K562 (cell line): ENCODE measurements around the gene BAIAP2. TPM values are rescaled to one million over a fixed set of nuclear protein-coding genes. Genes with fewer than 3 reads are reported as not detected.
A peak's percentile ranks its signal among the peaks of the same experiment; 100 is the strongest.

Source experiments
- CBX3 ChIP-seq, 2 experiments: IDR thresholded peaks; 1 replicate in 1 of 2; 2 replicates in 1 of 2; pipeline ENCODE4 v1.6.1; 2012; ENCODE audit warnings: inconsistent platforms in 2 of 2, low read length in 2 of 2, borderline replicate concordance in 1 of 2, control low read depth in 1 of 2
- CC2D1A ChIP-seq: fragments of 450-650 bp; IDR thresholded peaks from 2 replicates; pipeline ENCODE4 v1.6.1; 2017; ENCODE audit warnings: mild to moderate bottlenecking
- HDGF ChIP-seq: fragments of 450-650 bp; IDR thresholded peaks from 2 replicates; pipeline ENCODE4 v1.6.1; 2016
- KLF16 ChIP-seq: IDR thresholded peaks from 2 replicates; pipeline ENCODE4 v1.6.1; 2016; ENCODE audit warnings: antibody characterized with exemption
- MEF2A ChIP-seq: IDR thresholded peaks from 2 replicates; pipeline ENCODE4 v1.6.1; 2011; ENCODE audit warnings: low read depth, mild to moderate bottlenecking, low read length, moderate library complexity; ENCODE audit not compliant: control insufficient read depth
- TARDBP ChIP-seq: fragments of 450-650 bp; IDR thresholded peaks from 2 replicates; pipeline ENCODE4 v1.6.1; 2016
- TRIM28 ChIP-seq: fragments of 450-650 bp; IDR thresholded peaks from 2 replicates; pipeline ENCODE4 v1.6.1; 2017
- ZBTB1 ChIP-seq: sonication (generic); formaldehyde crosslinking; IDR thresholded peaks from 2 replicates; pipeline ENCODE4 v1.8.1; 2023; ENCODE audit warnings: missing genetic modification reagents, low read depth, mild to moderate bottlenecking, borderline replicate concordance
- ZEB2 ChIP-seq: fragments of 450-650 bp; IDR thresholded peaks from 2 replicates; pipeline ENCODE4 v1.6.1; 2016
- ZNF274 ChIP-seq: IDR thresholded peaks from 2 replicates; pipeline ENCODE4 v1.6.1; 2011; ENCODE audit warnings: low read depth, mild to moderate bottlenecking, low read length, moderate library complexity, borderline replicate concordance
- polyA plus RNA-seq, 8 experiments: library from polyadenylated mRNA; depleted of rRNA in 4 of 8; stranded (reverse) in 5 of 8; unstranded in 3 of 8; fragments of >200 nt; fragmentation: Nextera tagmentation in 2 of 8; fragmentation: Illumina TruSeq in 1 of 8; extraction: Ambion mirVana in 2 of 8; extraction: Trizol in 1 of 8; gene quantifications; 2 replicates each; pipeline versions ENCODE4 v1.2.1 to v1.2.3, GENCODE V29; 2011 to 2014; ENCODE audit warnings: inconsistent platforms in 1 of 8, missing spikeins in 1 of 8
- total RNA-seq, 7 experiments: library from RNA; depleted of rRNA in 6 of 7; stranded (reverse); fragments of >200 nt in 6 of 7; fragmentation: Illumina TruSeq in 2 of 7; extraction: Trizol in 2 of 7; gene quantifications; 2 replicates each; pipeline versions ENCODE4 v1.2.1 to v1.2.3, GENCODE V29; 2011 to 2021; ENCODE audit warnings: low replicate concordance in 1 of 7
- TF ChIP-seq, protein P1 (sequence below), 2 experiments: fragments of 450-650 bp in 1 of 2; sonication (generic) in 1 of 2; formaldehyde crosslinking in 1 of 2; IDR thresholded peaks; 2 replicates each; pipeline versions ENCODE4 v1.7.1 to v1.9.0; 2016 to 2022; ENCODE audit warnings: inconsistent platforms in 1 of 2, mild to moderate bottlenecking in 1 of 2, missing genetic modification reagents in 1 of 2
- TF ChIP-seq, protein P2 (sequence below): sonication (generic); formaldehyde crosslinking; IDR thresholded peaks from 2 replicates; pipeline ENCODE4 v1.4.0; 2020; ENCODE audit warnings: mild to moderate bottlenecking, missing genetic modification reagents

Gene BAIAP2
- total and polyA plus RNA-seq, 9 of the 15 experiments (the other 6 are each of a cell fraction or from before 2014, with no cell fraction given): 2.3 to 51.6 (median 18.4) TPM

DNA sequence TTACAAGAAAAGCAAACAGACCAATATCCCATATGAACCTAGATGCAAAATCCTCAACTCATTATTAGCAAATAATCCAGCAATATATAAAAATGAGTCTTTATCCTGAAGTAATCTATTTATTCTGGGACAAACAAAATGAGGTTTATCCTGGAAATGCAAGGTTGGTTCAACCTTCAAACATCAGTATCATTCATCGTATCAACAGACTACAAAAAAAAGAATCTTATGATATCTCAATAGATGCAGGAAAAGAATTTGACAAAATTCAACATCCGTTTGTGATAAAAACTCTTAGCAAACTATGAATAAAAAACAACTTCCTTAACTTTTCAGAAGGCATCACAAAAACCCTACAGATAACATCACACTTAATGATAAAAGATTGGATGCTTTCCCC is 18.4 kb upstream of the BAIAP2 start (continued):
- TF ChIP-seq, protein P1, sequence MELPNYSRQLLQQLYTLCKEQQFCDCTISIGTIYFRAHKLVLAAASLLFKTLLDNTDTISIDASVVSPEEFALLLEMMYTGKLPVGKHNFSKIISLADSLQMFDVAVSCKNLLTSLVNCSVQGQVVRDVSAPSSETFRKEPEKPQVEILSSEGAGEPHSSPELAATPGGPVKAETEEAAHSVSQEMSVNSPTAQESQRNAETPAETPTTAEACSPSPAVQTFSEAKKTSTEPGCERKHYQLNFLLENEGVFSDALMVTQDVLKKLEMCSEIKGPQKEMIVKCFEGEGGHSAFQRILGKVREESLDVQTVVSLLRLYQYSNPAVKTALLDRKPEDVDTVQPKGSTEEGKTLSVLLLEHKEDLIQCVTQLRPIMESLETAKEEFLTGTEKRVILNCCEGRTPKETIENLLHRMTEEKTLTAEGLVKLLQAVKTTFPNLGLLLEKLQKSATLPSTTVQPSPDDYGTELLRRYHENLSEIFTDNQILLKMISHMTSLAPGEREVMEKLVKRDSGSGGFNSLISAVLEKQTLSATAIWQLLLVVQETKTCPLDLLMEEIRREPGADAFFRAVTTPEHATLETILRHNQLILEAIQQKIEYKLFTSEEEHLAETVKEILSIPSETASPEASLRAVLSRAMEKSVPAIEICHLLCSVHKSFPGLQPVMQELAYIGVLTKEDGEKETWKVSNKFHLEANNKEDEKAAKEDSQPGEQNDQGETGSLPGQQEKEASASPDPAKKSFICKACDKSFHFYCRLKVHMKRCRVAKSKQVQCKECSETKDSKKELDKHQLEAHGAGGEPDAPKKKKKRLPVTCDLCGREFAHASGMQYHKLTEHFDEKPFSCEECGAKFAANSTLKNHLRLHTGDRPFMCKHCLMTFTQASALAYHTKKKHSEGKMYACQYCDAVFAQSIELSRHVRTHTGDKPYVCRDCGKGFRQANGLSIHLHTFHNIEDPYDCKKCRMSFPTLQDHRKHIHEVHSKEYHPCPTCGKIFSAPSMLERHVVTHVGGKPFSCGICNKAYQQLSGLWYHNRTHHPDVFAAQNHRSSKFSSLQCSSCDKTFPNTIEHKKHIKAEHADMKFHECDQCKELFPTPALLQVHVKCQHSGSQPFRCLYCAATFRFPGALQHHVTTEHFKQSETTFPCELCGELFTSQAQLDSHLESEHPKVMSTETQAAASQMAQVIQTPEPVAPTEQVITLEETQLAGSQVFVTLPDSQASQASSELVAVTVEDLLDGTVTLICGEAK (IDR thresholded peaks at IDR 0.05): no peak
- TF ChIP-seq, protein P1 (CRISPR knock-in tag; IDR thresholded peaks at IDR 0.05): no peak
- TF ChIP-seq TARDBP (no peak), CC2D1A (no peak), KLF16 (no peak), MEF2A (no peak), ZNF274 (no peak), ZEB2 (peak; percentile 52; the same call in 1 of the 2 replicates), HDGF (no peak), ZBTB1 (CRISPR knock-in tag) (no peak), CBX3 (IDR thresholded peaks at IDR 0.05; ENCODE audit: borderline replicate concordance in 1 of 2, low read length in 2 of 2) (peak in 1 of 2 experiments; percentile 90; a peak in 2 of 3 replicates), TRIM28 (peak; percentile 89)
- TF ChIP-seq, protein P2, sequence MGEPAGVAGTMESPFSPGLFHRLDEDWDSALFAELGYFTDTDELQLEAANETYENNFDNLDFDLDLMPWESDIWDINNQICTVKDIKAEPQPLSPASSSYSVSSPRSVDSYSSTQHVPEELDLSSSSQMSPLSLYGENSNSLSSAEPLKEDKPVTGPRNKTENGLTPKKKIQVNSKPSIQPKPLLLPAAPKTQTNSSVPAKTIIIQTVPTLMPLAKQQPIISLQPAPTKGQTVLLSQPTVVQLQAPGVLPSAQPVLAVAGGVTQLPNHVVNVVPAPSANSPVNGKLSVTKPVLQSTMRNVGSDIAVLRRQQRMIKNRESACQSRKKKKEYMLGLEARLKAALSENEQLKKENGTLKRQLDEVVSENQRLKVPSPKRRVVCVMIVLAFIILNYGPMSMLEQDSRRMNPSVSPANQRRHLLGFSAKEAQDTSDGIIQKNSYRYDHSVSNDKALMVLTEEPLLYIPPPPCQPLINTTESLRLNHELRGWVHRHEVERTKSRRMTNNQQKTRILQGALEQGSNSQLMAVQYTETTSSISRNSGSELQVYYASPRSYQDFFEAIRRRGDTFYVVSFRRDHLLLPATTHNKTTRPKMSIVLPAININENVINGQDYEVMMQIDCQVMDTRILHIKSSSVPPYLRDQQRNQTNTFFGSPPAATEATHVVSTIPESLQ (CRISPR knock-in tag): no peak
